ACHN (cell line): ENCODE measurements around the gene SLC47A2.
"Not testable (repeated sequence)": the region's sequence is repeated elsewhere in the genome, so short reads cannot be mapped to it uniquely, and the experiment has no call there.

Experiments
- DNase-seq: peaks from one replicate; pipeline ENCODE4 v3.0.0-alpha.2; 2015
- in situ Hi-C: cut with HindIII; loops from 2 replicates; pipeline ENCODE4 v1.10.0; 2017; ENCODE audit warnings: low sequenced_read_pairs, low pct_ligation_motif_present, low pct_unique_long_range_greater_than_20kb

The SLC47A2 gene, protein sequence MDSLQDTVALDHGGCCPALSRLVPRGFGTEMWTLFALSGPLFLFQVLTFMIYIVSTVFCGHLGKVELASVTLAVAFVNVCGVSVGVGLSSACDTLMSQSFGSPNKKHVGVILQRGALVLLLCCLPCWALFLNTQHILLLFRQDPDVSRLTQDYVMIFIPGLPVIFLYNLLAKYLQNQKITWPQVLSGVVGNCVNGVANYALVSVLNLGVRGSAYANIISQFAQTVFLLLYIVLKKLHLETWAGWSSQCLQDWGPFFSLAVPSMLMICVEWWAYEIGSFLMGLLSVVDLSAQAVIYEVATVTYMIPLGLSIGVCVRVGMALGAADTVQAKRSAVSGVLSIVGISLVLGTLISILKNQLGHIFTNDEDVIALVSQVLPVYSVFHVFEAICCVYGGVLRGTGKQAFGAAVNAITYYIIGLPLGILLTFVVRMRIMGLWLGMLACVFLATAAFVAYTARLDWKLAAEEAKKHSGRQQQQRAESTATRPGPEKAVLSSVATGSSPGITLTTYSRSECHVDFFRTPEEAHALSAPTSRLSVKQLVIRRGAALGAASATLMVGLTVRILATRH

DNA sequence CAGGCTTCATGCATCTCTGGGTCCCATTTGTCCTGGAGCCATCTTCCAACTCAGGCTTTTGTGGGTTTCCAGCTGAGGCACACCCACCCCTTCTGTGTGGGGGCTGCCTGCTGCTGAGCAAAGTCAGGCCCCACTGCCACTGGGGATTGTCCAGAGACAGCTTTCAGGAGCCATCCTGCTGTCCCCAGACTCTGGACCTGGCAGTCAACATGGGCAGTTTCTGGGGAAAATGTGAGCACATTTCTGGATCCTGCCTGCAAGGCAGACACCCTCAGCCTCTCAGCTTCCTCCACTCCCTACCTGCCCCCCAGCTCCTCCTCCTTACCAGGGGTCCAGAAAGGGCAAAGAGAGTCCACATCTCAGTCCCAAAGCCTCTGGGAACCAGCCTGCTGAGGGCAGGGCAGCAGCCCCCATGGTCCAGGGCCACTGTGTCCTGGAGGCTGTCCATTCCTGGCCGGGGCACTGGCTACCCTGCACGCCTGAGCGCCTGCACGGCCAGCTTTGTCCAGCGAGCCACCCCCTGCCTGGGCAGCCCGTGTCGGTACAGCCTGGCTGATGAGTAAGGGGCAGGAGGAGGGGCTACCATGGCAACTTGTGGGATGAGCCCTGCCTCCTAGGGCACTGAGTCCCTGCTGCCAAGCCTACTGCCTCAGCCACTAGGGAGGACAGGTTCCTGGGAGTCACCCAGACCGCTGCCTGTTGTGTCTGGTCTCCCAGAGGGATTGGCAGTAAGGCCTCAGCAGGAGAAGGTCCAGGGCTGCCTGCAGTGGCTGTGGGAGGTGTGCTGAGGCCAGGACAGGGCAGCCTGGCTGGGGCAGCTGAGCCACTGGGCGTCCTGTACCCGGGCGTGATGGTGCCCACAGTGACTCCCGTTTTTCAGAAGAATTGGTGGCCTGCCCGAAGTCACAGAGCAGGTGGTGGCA is at the start of gene SLC47A2:
Gene SLC47A2, minus strand, starts transcription at position 477 of the 923 bp plus-strand sequence. Its CDS starts 29 bp downstream, at position 448.
- peak; percentile 71 for DNase-seq
- in situ Hi-C loops: no loop called here

DNA sequence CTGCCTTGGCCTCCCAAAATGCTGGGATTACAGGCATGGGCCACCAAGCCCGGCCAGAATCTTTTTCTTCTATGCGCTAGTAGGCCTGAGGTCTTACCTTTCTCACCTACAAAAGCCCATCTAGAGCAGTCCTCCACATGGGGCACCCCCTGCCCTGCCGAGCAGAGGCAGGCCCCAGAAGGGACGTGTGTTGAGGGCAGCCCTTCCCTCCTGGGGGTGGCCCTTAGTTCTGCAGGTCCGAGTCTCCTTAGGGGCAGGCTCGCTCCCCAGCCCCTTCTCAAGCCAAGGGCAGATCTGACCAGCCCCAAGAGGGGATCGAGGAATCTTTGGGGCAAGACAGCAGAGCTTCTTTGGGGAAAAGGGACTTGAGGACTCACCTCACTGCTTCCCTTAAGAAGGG is 49.6 kb upstream of the SLC47A2 start:
- no peak for DNase-seq
- in situ Hi-C loops: no loop called here

DNA sequence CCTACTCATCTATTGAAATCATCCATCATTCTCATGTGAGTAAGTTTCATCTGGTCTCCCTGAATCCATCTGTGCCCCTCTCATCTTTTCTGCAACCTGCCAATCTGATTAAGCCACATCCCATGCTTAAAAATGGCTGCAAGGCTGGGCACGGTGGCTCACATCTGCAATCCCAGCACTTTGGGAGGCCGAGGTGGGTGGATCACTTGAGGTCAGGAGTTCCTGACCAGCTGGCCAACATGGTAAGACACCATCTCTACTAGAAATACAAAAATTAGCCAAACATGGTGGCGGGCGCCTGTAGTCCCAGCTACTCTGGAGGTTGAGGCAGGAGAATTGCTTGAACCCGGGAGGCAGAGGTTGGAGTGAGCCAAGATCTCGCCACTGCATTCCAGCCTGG is 47.6 kb upstream of the SLC47A2 start:
- DNase-seq, in situ Hi-C loops: not testable (repeated sequence)

DNA sequence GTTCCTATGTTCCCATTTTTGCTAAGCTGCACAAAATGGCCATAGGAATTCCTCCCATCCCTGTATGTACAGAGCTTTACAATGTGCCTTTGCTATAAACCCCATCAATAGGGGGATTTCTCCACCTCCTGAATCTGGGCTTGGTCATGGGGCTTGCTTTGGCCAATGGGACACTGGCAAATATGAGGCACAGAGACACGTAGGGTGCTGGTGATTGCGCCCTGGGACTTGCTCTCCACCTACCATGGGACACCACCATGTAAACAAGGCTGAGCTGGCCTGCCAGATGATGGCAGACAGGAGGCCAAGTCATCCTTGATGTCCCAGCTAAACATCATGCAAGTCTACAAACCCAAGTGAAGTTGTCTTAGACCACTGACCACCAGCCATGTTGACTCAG is 47.0 kb upstream of the SLC47A2 start:
- in situ Hi-C loops: no loop called here
- DNase-seq: no peak

DNA sequence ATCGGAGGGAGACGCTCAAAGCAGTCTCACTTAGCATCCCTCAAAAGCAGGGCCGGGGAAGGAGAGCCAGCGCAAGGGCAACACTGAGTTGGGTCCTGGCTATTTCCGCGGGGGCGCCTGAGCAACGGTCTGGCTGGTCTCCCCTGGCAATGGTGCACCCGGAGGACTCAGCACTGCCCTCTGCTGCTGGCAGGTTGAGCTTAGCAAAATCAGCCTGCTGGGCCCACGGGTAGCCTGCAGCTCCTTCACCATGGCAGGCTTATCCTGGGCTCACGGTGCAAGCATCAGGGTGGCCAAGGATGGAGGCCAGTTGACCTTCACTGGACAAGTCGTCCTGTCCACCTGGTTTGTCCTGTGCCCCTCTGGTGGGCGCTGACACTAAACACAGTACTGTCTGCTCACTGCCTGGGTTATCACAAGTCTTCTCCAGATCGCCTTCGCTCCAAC is 46.2 kb upstream of the SLC47A2 start:
- in situ Hi-C loops: no loop called here
- DNase-seq: peak; percentile 52

DNA sequence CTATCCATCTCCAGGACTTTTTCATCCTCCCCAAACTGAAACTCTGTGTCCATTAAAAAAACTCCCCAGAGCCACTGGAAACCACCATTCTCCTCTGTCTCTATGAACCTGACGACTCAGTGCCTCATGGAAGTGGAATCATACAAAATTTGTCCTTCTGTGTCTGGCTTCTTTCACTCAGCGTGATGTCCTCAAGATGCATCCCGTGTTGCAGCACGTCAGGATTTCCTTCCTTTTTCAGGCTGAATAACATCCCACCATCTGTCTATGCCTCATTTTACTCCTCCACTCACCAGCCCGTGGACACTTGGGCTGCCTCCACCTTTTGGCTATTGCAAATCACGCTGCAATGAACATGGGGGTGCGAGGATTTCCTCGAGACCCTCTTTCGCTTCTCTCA is 44.4 kb upstream of the SLC47A2 start:
- in situ Hi-C loops: no loop called here
- DNase-seq: no peak

DNA sequence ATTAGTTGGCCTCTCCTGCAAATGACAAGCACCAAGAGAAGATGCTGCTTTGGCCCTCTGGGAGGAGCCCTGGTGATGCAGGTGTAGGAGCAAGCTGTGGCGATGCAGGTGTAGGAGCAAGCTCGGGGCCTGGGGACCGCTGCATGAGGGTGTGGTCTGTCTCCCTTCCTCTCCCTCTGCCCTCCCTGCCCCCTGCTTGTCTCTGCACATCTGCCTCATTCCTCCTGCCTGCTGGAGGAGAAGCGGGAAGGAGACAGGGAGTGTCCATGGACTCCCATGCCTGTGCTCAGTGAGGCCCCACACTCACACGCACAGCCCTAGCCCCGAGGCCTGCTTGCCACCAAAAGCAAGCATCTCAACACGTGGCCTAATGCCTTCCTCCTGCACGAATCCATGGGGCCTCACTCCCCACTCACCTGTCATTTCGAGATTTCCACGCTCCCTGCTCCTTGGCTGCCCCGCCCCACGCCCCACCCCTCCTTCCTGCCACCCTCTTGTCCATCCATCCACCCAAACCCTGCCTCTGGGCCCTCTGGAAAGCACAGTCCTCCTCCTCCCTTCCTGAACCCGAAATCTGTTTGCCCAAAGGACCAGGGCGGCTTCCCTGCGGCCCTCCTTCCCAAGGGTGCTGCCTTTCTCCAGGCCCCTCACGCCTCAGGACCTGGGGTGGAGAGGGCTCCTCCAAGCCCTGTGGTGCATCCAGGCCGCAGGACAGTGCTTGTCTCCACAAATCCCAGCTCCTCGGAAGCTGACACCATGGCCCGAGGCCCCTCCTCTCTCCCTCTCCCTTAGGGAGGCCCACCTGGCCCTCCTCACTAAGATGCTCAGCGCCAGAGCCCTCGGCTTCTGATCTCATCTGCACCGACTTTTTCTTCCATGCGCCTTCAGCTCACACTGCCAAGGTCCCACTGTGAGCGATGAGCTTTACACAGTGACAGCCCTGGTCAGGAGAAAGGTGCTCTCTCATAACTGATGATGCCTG is 43.5 kb upstream of the SLC47A2 start:
- no peak for DNase-seq
- in situ Hi-C loops: no loop called here

DNA sequence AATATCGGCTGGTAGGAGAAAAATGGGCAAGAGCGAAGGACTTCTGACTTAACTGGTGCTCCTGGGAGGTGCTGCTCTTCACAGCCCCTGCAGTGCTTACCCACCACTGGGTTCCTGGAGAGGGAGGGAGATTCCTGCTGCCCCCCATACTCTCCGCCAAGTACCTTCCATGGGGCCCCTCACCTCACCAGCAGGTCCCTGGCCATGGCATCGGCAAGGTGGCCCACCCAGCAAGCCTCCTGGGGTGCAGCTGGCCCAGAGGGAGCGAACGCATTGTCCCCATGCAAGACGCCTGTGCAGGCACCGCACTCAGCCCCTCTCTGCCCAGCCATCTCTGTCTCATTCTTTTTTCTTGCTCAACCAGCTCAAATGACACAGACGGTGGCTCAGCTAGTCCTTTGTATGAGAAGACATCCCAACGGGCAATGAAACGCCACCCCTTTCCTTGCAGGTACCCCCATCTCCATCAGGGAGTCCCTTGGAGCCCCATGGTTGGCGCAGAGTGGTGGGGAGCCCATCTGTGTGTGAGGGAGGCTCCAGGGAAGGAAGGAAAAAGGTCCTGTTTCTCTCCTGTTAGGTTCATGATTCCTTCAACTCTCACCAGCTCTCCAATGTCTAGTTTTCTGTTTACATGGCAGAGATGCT is 41.3 kb upstream of the SLC47A2 start:
- no peak for DNase-seq
- in situ Hi-C loops: no loop called here

DNA sequence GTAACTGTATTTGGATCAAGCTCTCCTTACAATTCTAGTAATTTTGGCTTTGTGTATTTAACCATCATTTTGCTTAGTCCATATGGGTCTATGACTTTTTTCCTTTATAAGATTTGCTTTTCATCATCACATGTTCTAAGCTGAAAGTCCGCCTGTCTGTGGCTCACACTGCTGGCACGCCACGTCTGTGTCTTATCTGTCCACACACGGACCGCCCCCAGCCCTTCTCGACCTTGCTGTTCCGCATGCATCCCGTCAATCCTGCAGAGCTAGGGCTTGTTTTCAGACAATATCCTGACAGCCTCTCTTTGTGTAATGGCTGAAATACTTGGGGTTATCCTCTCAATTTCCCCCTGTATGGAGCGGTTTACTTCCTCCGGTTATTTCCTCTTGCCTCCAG is 40.2 kb upstream of the SLC47A2 start:
- in situ Hi-C loops: no loop called here
- no peak for DNase-seq

DNA sequence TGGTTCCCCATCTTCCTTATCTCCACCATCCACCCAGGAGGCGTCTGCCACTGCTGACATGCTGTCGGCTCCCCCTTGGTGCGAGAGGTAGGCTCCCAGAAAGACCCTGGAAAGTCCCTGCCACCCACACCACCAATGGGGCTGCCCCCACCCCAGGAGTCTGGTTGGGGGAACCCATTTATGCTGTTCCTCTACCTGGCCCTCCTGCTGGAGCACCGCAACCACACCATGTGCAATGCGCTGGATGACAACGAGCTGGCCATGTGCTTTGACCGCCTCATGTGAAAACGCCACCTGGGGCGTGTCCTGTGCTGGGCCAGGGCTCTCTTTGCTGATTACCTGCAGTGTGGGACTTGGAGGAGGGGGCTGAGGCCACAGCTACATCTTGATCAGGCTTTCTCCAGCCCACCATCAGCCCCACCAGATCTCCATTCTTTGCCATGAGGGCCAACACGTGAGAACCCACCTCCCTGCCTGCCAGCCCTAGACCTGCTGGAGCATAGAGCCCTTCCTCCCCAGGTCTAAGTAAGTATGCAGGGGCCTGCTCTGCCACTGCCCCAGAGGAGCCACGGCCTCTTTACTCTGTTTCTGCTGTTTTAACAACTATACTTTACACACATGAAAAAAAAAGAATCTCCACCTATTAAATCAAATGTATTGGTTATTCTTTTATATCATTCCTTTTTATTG is 39.6 kb upstream of the SLC47A2 start:
- in situ Hi-C loops: no loop called here

DNA sequence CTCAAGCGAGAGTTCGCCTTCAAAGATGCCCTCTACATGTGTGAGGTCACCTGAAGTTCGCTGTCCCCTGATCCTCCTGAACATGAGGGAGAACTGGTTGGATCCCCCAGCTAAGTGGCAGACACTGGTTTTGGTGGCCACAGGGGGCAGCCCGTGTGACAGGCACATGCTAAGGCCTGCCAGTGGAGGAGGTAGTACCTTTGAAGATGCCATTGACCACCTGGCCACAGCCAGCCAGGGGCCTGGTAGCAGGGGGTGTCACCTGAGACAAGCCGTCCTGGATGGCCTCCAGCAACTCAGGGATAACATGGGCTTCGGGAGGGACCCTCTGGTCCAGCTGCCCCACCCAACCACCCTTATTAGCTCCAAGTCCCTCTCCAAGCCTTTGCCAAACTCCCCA is 39.0 kb upstream of the SLC47A2 start:
- in situ Hi-C loops: no loop called here
- DNase-seq: no peak

More for the DNA sequence above, 39.6 kb upstream of the SLC47A2 start:
- DNase-seq: no peak

DNA sequence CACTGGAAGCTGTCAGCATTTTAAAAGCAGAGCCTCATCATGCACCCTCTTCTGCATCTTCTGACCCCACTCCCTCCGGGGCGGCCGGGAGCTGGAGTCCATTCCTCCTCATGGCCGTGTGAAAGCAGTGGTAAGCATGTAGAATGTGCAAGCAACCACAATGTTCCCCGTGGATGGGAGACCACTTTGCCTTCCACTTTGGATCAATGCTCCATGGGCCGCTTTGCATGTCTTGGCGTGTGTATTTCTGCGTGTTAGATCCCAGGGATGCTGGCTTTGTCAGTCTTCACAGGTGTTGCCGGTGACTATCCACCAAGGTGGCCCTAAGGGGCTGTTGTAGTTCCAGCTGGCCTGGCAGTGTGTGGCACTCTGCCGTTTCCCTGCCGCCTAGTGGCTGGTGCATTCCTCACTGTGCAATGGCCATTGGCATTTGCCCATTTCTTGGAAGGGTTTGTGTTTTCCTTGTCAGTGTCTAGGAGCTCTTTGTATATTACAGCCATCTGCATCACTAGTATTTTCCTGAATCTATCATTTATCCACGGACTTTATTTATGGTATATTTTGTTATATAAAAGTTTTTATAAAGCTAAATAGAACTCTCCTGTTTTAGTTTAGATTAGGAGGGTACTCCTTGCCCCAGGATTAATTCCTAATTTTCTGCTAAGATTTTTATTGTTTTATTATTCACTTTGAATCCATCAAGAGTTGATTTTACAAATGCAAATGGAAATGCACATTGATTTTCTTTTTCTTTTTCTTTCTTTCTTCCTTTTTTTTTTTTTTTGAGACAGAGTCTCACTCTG is 37.5 kb upstream of the SLC47A2 start:
- in situ Hi-C loops: no loop called here

DNA sequence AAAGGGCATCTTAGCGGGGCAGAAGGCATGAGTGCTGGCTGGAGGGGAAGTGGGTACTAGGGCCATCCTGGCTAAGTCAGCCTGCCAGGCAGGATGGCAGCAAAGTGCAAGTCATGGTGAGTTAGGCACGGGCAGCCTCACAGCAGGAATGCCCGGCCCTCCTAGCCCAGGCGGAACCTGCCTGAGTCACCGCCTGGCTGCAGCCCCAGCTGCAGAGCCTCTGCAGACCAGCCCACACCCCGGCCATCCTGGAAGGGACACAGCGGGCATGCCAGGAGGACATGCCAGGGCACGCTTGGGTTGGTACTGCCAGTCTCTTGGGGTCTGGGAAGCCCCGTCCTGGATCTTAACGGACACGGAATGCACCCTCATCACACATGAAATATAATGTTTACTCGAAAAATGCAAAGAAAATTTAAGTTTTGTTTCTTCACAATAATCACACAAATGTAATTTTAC is 36.7 kb upstream of the SLC47A2 start:
- in situ Hi-C loops: no loop called here
- peak; percentile 98 for DNase-seq

More for the DNA sequence above, 37.5 kb upstream of the SLC47A2 start:
- peak; percentile 83 for DNase-seq

DNA sequence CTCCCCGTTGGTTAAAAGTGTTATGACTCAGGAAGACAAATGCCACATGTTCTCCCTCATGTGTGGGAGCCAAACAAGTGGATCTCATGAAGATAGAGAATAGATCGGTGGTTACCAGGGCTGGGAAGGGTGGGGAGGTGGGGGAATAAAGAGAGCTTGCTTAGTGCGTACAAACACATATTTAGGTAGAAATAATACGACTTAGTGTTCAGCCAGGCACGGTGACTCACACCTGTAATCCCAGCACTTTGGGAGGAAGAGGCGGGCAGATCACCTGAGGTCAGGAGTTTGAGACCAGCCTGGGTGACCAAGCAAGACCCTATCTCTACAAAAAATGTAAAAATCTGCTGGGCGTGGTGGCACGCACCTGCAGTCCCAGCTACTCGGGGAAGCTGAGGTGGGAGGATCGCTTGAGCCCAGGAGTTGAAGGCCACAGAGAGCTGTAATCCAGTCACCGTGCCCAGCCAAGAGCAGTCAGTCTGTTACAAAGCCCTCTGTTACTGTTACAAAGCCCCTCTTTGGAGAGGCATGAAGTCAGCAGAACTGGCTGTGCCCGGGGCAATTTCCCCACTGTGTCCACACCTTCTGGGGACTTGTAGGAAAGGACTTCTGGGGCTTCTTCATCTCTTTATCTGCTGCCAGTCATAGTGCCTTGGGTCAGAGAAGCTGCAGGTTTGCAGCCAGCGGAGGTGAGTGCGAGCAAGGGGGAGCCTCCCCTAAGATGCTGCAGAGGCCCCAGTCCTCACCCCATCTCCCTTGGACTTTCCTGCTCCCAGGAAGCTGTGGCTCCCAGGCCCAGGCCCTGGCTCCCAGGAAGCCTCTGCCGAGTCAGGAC is 36.0 kb upstream of the SLC47A2 start:
- no peak for DNase-seq

DNA sequence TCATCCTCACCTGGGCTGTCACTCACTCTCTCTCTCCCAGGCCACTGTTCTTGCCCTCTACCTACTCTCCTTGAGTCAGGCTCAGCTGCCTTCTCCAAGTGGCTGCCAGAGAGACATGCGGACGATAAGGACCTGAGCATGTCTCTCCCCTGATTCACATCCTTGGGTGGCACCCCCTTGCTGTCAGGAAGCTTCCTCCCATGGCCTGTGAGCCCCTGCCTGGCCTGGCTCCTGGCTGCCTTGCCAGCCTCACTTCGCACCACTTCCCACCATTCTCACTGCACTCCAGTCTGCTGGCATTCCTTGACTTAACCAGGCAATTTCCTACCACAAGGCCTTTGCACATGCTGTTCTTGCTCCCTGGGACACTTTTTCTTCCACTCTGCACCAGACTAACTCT is 34.5 kb upstream of the SLC47A2 start:
- in situ Hi-C loops: no loop called here
- DNase-seq: no peak

More for the DNA sequence above, 36.0 kb upstream of the SLC47A2 start:
- in situ Hi-C loops: no loop called here
